Glomerular visceral epithelial cell (primary cell): ENCODE results near the gene ZFP3.
"Not testable (repeated sequence)": the region's sequence is repeated elsewhere in the genome, so short reads cannot be mapped to it uniquely, and the experiment has no call there.

Experiments
- DNase-seq: peaks from one replicate; pipeline ENCODE4 v3.0.0-alpha.2; 2016; ENCODE audit errors: extremely low spot score

ZFP3 gene

GRCh38 chr17:5077781-5078105, 524 bp upstream of the ZFP3 start:
- DNase-seq, result no peak

- no peak for DNase-seq
These were observed 2.3 kb downstream of the ZFP3 start for GRCh38 chr17:5080591-5080990.

- DNase-seq, result no peak
These were observed 14.1 kb downstream of the ZFP3 start for GRCh38 chr17:5092218-5093010.

- no peak for DNase-seq
These were observed 18.4 kb downstream of the ZFP3 start for GRCh38 chr17:5096731-5097100.

GRCh38 chr17:5097101-5097834, 19.0 kb downstream of the ZFP3 start:
- DNase-seq, result no peak

GRCh38 chr17:5099271-5099670, 21.0 kb downstream of the ZFP3 start:
- no peak for DNase-seq

- no peak for DNase-seq
These were observed 22.6 kb downstream of the ZFP3 start for GRCh38 chr17:5100832-5101231.

- no peak for DNase-seq
These were observed 32.5 kb downstream of the ZFP3 start for GRCh38 chr17:5110816-5111215.

GRCh38 chr17:5111402-5112204, 33.3 kb downstream of the ZFP3 start, which contains the start of gene ZNF232:
Gene ZNF232 (minus strand): TSS chr17:5111878. CDS start chr17:5111822, 56 bp downstream.
- DNase-seq, result peak; percentile 88

- DNase-seq, result no peak
These were observed 37.7 kb downstream of the ZFP3 start, which contains the start of gene USP6 for GRCh38 chr17:5115673-5116651. Gene USP6 (plus strand): TSS chr17:5116032. CDS start chr17:5130368, 14,336 bp downstream.

- no peak for DNase-seq
These were observed 40.0 kb downstream of the ZFP3 start for GRCh38 chr17:5118219-5118618.

GRCh38 chr17:5120036-5120435, 41.8 kb downstream of the ZFP3 start:
- DNase-seq, result no peak

- not testable (repeated sequence) for DNase-seq
These were observed 42.3 kb downstream of the ZFP3 start for GRCh38 chr17:5120436-5121185.

- DNase-seq, result no peak
These were observed 43.0 kb downstream of the ZFP3 start for GRCh38 chr17:5121186-5121841.

GRCh38 chr17:5122056-5122455, 43.8 kb downstream of the ZFP3 start:
- DNase-seq, result not testable (repeated sequence)

- no peak for DNase-seq
These were observed 44.5 kb downstream of the ZFP3 start for GRCh38 chr17:5122586-5123342.

- no peak for DNase-seq
These were observed 45.3 kb downstream of the ZFP3 start for GRCh38 chr17:5123343-5124124.

- DNase-seq, result not testable (repeated sequence)
These were observed 46.0 kb downstream of the ZFP3 start for GRCh38 chr17:5124125-5124760.
